Memory B cell (primary cell): ENCODE results near the gene SNX6.
A peak's percentile ranks its signal among the peaks of the same experiment; 100 is the strongest.
"Not testable (repeated sequence)": the region's sequence is repeated elsewhere in the genome, so short reads cannot be mapped to it uniquely, and the experiment has no call there.

Experiments
- ATAC-seq: fragments of 150-1000 bp; cut with Tn5 transposase; 2 replicates; pipeline ENCODE4 v1.10.0; 2021; ENCODE audit warnings: low read depth, mild to moderate bottlenecking, moderate library complexity
- DNase-seq, 2 donors: peaks; one replicate each; pipeline ENCODE4 v3.0.0; 2022; ENCODE audit warnings: low spot score in 2 of 2
- H3K27ac Mint-ChIP-seq: one replicate; pipeline ENCODE4 v1.8.0; 2022; ENCODE audit warnings: mild to moderate bottlenecking, moderate library complexity, mixed read lengths
- H3K27me3 Mint-ChIP-seq: one replicate; pipeline ENCODE4 v1.8.0; 2022; ENCODE audit warnings: mixed read lengths
- H3K36me3 Mint-ChIP-seq: one replicate; pipeline ENCODE4 v1.8.0; 2022; ENCODE audit warnings: mild to moderate bottlenecking, mixed read lengths
- H3K4me1 Mint-ChIP-seq: one replicate; pipeline ENCODE4 v1.8.0; 2022; ENCODE audit warnings: mixed read lengths
- H3K4me3 Mint-ChIP-seq: one replicate; pipeline ENCODE4 v1.8.0; 2022; ENCODE audit warnings: mild to moderate bottlenecking, moderate library complexity, mixed read lengths
- H3K9me3 Mint-ChIP-seq: one replicate; pipeline ENCODE4 v1.8.0; 2022; ENCODE audit warnings: mixed read lengths

The SNX6 gene

DNA sequence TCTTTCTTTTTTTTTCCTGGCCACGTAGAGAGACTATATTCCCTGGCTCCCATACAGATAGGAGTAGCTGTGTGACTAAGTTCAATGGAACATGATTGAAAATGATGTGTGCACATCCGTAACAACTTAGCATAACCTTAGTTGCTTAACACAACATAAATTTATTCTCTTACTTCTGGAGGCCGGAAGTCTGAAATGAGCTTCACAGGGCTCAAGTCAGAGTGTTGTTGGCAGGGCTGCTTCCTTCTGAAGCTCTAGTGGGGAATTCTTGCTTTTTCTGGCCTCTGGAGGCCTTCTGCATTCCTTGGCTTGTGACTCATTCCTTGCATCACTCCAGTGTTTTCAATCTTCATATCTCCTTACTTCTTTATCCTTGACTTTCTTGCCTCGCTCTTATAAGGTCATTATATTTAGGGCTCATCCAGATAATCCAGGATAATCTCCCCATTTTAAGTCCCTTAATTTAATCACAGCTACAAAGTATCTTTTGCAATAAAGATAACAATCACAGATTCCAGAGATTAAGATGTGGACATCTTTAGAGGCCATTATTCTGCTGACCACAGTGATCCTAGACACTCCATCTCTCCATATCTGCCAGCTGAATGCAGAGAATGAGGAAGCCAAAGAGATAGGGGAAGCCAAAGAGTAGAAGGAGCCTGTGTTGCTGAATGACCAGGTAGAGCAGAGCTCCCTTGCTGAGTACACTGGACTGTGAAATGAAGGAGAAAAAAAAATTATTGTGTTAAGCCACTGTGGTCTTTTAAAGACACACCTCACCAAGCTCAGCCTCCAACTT is 21.0 kb upstream of the SNX6 start:
- Mint-ChIP-seq H3K4me1 (no peaks in the 10 kb centered on the region), H3K27me3 (no peaks in the 10 kb centered on the region), H3K36me3 (no peaks in the 10 kb centered on the region), H3K4me3 (no peak overlapping the region), H3K9me3 (no peaks in the 10 kb centered on the region), H3K27ac (no peak overlapping the region)
- DNase-seq (no peak), ATAC-seq (no peak)

- H3K9me3 Mint-ChIP-seq, H3K27ac Mint-ChIP-seq, H3K27me3 Mint-ChIP-seq, H3K4me1 Mint-ChIP-seq, ATAC-seq, H3K36me3 Mint-ChIP-seq, DNase-seq, H3K4me3 Mint-ChIP-seq: not testable (repeated sequence)
These were observed 20.1 kb upstream of the SNX6 start for GRCh38 chr14:34650006-34650405.

- H3K27ac Mint-ChIP-seq = no peak overlapping the region
- ATAC-seq = no peak
- no peaks in the 10 kb centered on the region for H3K27me3 Mint-ChIP-seq
- H3K36me3 Mint-ChIP-seq = no peaks in the 10 kb centered on the region
- DNase-seq = no peak
- H3K4me1 Mint-ChIP-seq = no peaks in the 10 kb centered on the region
- H3K9me3 Mint-ChIP-seq = no peaks in the 10 kb centered on the region
- H3K4me3 Mint-ChIP-seq = no peak overlapping the region
These were observed 19.4 kb upstream of the SNX6 start for GRCh38 chr14:34649344-34649743.

GRCh38 chr14:34646570-34647255 is 16.8 kb upstream of the SNX6 start:
- no peak overlapping the region for H3K4me3 Mint-ChIP-seq
- H3K27me3 Mint-ChIP-seq = no peaks in the 10 kb centered on the region
- H3K4me1 Mint-ChIP-seq = no peaks in the 10 kb centered on the region
- H3K9me3 Mint-ChIP-seq = no peaks in the 10 kb centered on the region
- DNase-seq = no peak
- ATAC-seq = no peak
- no peak overlapping the region for H3K27ac Mint-ChIP-seq
- H3K36me3 Mint-ChIP-seq = no peaks in the 10 kb centered on the region

DNA sequence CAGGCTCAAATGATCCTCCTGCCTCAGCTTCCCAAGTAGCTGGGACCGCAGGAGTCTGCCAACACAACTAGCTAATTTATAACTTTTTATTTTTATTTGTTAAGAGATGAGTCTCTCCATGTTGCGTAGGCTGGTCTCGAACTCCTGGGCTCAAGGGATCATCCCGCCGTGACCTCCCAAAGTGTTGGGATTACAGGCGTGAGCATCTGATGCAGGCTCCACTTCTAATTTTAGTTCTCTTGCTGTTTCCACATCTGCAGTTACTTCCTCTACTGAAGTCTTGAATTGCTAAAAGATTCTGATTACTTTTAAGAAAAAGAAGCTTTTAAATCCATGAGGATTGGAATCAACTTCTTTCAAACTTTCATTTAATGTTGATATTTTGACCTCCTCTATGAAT is 13.4 kb upstream of the SNX6 start:
- Mint-ChIP-seq H3K27ac (no peak overlapping the region), H3K4me1 (no peaks in the 10 kb centered on the region)
- no peak for ATAC-seq

DNA sequence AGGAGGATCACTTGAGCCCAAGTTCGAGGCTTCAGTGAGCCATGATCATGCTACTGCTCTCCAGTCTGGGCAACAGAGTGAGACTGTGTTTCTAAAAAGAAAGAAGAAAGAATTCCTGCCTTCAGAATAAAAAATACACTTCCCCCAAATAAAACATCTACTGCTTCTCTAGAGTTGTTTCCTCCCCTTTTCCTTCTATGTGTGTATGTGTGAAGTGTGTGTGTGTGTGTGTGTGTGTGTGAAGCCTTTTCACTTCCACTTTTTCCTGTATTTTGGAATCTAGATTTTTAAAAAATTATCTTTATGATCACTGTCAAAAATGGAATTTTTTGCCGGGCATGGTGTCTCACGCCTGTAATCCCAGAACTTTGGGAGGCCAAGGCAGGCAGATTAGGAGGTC is 12.6 kb upstream of the SNX6 start:
- Mint-ChIP-seq H3K4me3 (no peak overlapping the region), H3K27ac (no peak overlapping the region), H3K4me1 (no peaks in the 10 kb centered on the region), H3K9me3 (no peaks in the 10 kb centered on the region), H3K36me3 (no peaks in the 10 kb centered on the region), H3K27me3 (no peaks in the 10 kb centered on the region)
- ATAC-seq (no peak), DNase-seq (no peak)

More for the DNA sequence above, 13.4 kb upstream of the SNX6 start:
- Mint-ChIP-seq H3K4me3 (no peak overlapping the region), H3K9me3 (no peaks in the 10 kb centered on the region), H3K27me3 (no peaks in the 10 kb centered on the region), H3K36me3 (no peaks in the 10 kb centered on the region)
- DNase-seq = no peak

- no peak overlapping the region for H3K4me3 Mint-ChIP-seq
- no peaks in the 10 kb centered on the region for H3K4me1 Mint-ChIP-seq
- no peaks in the 10 kb centered on the region for H3K27me3 Mint-ChIP-seq
- no peaks in the 10 kb centered on the region for H3K36me3 Mint-ChIP-seq
- H3K27ac Mint-ChIP-seq = no peak overlapping the region
- no peaks in the 10 kb centered on the region for H3K9me3 Mint-ChIP-seq
- no peak for ATAC-seq
- DNase-seq = no peak
These were observed 10.9 kb upstream of the SNX6 start for GRCh38 chr14:34640826-34641225.

DNA sequence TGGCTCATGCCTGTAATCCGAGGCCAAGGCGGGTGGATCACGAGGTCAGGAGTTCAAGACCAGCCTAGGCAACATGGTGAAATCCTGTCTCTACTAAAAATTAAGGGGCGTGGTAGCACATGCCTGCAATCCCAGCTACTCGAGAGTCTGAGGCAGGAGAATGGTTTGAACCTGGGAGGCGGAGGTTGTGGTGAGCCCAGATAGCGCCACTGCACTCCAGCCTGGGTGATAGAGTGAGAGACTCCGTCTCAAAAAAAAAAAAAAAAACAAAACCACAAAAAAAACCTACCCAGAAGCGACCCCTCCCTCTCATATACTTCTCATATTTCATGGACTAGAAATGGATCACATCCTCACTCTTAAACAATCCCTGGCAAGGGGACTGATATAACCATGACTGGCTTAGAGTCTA is 4.4 kb upstream of the SNX6 start:
- not testable (repeated sequence) for ATAC-seq, H3K36me3 Mint-ChIP-seq, H3K9me3 Mint-ChIP-seq, H3K27ac Mint-ChIP-seq, H3K4me3 Mint-ChIP-seq, H3K4me1 Mint-ChIP-seq, DNase-seq, H3K27me3 Mint-ChIP-seq

DNA sequence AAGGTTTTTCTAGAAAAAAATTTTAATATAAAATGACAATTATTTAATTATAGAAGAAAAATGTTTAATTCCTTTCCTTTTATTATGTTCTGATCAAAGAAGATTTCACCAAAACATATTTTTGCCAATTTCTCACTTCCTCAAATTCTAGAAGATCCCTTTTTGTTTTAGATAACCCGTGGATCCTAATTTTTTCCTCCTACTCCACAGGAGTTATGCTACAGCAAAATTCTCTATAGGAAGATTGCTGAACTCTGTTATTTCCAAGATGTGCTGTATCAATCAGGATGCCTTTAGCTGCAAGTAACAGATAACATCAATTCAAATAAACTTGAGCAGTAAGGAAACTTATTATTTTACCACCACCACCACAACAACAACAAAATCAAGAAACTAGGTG is 3.8 kb upstream of the SNX6 start:
- Mint-ChIP-seq H3K27me3 (no peaks in the 10 kb centered on the region), H3K9me3 (peaks cover 1% of the 10 kb centered on the region), H3K36me3 (peaks cover 2% of the 10 kb centered on the region), H3K4me3 (no peak overlapping the region), H3K4me1 (peaks cover 8% of the 10 kb centered on the region), H3K27ac (no peak overlapping the region)
- ATAC-seq (no peak), DNase-seq (no peak)

DNA sequence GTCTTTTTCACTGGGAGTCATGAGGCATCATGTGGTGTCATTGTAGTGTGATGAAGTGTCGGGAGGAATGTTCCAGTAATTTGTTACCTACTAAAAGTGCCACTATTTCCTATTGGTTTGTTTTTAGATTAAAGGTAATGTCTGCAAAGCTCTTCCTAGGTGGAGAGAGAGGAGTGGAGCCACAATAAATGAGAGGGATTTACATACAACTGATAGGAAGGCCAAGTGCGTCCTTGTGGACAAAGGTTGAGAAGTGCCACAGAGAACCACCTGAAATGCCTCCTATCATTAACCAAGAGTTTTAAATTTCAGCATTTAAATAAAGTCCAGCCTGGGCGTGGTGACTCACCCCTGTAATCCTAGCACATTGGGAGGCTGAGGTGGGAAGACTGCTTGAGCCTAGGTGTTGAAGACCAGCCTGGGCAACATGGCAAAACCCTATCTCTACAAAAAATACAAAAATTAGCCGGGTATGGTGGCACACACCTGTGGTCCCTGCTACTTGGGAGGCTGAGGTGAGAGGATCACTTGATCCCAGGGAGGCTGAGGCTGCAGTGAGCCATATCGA is 2.5 kb upstream of the SNX6 start:
- DNase-seq (no peak), ATAC-seq (no peak)
- H3K36me3 Mint-ChIP-seq = peaks cover 2% of the 10 kb centered on the region
- H3K4me3 Mint-ChIP-seq = no peak overlapping the region
- H3K9me3 Mint-ChIP-seq = peaks cover 1% of the 10 kb centered on the region
- no peak overlapping the region for H3K27ac Mint-ChIP-seq
- H3K4me1 Mint-ChIP-seq = peaks cover 12% of the 10 kb centered on the region
- H3K27me3 Mint-ChIP-seq = no peaks in the 10 kb centered on the region

- peaks cover 4% of the 10 kb centered on the region for H3K36me3 Mint-ChIP-seq
- peak overlapping the region; percentile 93 for H3K27ac Mint-ChIP-seq
- H3K4me3 Mint-ChIP-seq = peak overlapping the region; percentile 97
- H3K27me3 Mint-ChIP-seq = no peaks in the 10 kb centered on the region
- peaks cover 1% of the 10 kb centered on the region for H3K9me3 Mint-ChIP-seq
- DNase-seq (no peak), ATAC-seq (no peak)
- H3K4me1 Mint-ChIP-seq = peaks cover 12% of the 10 kb centered on the region
These were observed 648 bp downstream of the SNX6 start for GRCh38 chr14:34629344-34629656.

- DNase-seq (no peak), ATAC-seq (no peak)
- H3K27ac Mint-ChIP-seq = peak overlapping the region; percentile 93
- no peaks in the 10 kb centered on the region for H3K27me3 Mint-ChIP-seq
- H3K36me3 Mint-ChIP-seq = peaks cover 4% of the 10 kb centered on the region
- H3K9me3 Mint-ChIP-seq = peaks cover 1% of the 10 kb centered on the region
- H3K4me1 Mint-ChIP-seq = peaks cover 12% of the 10 kb centered on the region
- H3K4me3 Mint-ChIP-seq = peak overlapping the region; percentile 97
These were observed 1.2 kb downstream of the SNX6 start for GRCh38 chr14:34628681-34629135.

DNA sequence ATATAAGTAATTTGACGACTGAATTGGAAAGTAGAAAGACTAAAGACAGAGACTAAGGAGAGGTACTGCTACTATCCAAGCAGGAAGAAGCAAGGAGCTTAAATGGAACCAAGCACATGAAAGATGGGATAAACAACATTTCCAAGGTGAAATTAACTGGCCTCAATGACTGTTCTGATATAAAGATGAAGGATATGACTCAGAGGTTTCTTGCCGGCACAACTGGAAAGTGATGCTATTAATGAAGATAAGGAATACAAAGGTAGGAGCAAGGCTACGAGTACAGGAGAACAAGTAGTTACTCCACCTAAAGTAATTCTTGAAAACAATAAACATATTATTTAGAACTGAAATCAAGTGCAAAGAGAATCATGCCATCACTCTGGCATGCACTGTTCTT is 6.4 kb downstream of the SNX6 start:
- Mint-ChIP-seq H3K9me3 (no peaks in the 10 kb centered on the region), H3K27ac (no peak overlapping the region), H3K27me3 (no peaks in the 10 kb centered on the region), H3K4me1 (peaks cover 21% of the 10 kb centered on the region), H3K4me3 (no peak overlapping the region), H3K36me3 (peaks cover 21% of the 10 kb centered on the region)
- ATAC-seq (no peak), DNase-seq (no peak)

DNA sequence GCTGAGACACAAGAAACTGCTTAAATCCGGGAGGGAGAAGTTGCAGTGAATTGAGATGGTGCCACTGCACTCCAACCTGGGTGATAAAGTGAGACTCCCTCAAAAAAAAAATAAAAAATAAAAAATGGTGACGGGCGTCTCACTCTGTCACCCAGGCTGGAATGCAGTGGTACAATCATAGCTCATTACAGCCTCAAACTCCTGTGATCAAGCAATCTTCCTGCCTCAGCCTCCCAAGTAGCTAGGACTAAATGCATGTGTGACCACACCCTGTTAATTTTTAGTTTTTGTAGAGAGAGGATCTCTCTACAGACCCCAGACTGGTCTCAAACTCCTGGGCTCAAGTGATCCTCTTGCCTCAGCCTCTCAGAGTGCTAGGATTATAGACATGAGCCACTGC is 9.1 kb downstream of the SNX6 start:
- no peak for ATAC-seq
- H3K36me3 Mint-ChIP-seq = peaks cover 27% of the 10 kb centered on the region
- no peaks in the 10 kb centered on the region for H3K27me3 Mint-ChIP-seq
- H3K9me3 Mint-ChIP-seq = no peaks in the 10 kb centered on the region
- DNase-seq = no peak
- no peak overlapping the region for H3K4me3 Mint-ChIP-seq
- peaks cover 20% of the 10 kb centered on the region for H3K4me1 Mint-ChIP-seq
- peak overlapping the region; percentile 11 for H3K27ac Mint-ChIP-seq
